CD4-positive, alpha-beta T cell treated with Interleukin-17A for 1 hour (primary cell): ENCODE results near the gene STPG3.
A peak's percentile ranks its signal among the peaks of the same experiment; 100 is the strongest.
"Not testable (repeated sequence)": the region's sequence is repeated elsewhere in the genome, so short reads cannot be mapped to it uniquely, and the experiment has no call there.

Experiments
- DNase-seq: peaks from one replicate; pipeline ENCODE4 v3.0.0-alpha.2; 2020

The STPG3 gene

DNA sequence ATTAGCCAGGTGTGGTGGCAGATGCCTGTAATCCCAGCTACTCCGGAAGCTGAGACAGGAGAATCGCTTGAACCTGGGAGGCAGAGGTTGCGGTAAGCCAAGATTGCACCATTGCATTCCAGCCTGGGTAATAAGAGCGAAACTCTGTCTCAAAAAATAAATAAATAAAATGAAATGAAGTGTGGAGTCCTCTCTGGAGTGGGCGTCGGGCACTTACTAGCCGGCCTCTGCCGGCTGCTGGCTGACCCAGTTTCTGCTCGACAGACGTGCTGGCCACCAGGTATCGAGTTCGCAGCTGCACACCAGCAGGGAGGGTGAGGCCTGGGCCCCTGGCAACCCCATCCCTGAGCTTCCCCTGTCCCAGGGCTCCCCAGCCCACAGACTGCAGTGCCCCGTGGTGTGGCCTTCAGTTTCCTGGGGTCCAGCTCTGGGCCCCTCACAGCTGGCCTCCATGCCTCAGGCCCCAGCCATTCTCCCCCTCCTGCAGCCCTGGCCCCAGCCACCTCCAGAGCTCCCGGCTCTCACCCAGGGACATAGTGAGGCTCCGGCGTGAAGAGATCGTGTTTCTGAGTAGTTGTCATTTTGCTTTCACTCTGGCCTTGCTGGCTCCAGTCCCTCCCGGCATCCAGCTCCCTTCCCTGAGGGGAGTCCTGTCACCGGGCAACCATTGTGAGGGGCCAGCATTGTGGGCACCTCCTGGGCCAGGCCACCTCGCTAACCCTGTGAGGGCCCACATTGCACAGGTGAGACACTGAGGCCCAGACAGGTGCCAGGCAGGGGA lies 3.8 kb upstream of the STPG3 start:
- no peak for DNase-seq

DNA sequence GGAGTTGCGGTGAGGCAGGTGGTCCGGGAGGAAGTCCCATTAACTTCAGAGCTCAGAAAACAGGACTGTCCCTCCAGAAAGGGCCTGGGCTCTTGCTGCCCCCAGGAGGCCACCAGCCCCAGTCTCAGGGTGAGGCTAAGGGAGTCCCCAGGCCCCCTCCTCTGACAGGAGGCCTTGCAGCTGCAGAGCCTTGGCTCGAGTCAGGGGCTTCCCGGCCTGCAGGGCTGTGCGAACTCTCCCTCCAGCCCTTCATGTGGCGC lies 3.2 kb upstream of the STPG3 start:
- no peak for DNase-seq

DNA sequence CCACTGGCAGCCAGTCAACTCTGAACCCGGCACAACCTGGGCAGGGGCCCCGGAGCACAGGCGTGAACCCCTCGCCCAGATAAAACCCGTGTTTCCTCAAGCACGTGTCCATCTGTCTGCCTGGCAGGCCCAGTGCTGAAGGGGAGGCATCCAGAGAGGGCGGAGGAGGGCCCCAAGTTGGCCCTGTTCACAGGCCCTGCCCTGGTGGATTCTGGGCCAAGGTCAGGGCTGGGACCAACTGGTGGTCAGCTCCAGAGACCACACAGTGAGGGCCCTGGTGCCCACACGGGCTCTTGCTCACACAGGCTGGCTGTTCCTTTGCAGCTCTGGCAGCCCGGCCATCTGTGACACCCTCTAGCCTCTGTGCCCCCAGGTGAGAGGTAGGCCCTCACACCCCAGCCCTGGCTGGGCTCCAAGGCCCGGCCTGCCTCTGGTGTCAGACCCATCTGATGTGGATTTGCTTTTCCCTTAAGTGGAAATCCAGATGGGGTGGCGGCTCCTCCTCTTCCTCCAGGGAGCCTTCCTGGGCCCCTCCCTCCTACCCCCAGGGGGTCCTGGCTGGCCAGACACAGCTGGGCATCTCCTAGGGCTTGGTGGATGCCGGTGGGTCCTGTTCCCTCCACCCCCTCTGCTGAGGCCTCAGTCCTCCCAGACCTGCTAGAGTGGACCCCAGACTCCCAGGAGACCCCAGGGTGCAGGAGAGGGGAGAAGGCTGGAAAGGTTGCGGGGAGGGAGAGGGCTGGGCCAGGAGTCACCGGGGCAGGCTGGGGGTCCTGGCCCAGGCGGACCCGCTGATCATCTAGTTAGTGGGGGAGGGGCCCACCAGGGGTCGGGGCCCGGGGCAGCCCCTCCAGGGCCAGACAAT lies 525 bp upstream of the STPG3 start:
- no peak for DNase-seq

DNA sequence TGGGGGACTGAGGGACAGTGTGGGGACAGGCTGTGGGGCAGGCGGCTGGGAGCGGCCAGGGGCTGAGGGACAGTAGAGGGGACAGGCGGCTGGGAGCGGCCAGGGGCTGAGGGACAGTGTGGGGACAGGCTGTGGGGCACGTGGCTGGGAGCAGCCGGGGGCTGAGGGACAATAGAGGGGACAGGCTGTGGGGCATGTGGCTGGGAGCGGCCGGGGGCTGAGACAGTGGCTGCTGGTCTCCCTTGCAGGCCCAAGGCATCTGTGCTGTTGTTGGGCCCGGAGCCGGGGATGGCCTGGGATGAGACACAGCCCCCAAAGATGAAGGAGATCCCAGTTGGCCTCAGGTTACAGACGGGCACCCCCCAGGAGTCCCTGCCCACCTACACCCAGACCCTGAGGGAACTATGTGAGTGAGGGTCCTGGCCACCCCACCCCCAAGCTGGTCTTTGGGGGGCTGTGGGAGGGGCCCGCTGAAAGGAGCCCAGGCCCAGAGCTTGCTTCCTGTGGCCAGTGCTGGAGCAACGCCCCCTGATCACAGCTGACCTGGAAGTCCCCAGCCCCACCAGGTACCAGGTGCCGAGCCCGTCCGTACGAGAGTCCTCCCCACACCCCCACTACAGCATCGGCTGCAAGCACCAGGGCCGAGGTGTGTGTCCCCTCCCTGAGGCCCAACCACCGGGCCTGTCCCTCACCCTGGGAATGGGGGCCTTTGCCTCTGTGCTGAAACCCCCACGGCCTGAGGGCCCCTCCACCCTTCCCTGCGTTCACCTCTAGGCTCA lies 593 bp downstream of the STPG3 start:
- DNase-seq, result no peak

DNA sequence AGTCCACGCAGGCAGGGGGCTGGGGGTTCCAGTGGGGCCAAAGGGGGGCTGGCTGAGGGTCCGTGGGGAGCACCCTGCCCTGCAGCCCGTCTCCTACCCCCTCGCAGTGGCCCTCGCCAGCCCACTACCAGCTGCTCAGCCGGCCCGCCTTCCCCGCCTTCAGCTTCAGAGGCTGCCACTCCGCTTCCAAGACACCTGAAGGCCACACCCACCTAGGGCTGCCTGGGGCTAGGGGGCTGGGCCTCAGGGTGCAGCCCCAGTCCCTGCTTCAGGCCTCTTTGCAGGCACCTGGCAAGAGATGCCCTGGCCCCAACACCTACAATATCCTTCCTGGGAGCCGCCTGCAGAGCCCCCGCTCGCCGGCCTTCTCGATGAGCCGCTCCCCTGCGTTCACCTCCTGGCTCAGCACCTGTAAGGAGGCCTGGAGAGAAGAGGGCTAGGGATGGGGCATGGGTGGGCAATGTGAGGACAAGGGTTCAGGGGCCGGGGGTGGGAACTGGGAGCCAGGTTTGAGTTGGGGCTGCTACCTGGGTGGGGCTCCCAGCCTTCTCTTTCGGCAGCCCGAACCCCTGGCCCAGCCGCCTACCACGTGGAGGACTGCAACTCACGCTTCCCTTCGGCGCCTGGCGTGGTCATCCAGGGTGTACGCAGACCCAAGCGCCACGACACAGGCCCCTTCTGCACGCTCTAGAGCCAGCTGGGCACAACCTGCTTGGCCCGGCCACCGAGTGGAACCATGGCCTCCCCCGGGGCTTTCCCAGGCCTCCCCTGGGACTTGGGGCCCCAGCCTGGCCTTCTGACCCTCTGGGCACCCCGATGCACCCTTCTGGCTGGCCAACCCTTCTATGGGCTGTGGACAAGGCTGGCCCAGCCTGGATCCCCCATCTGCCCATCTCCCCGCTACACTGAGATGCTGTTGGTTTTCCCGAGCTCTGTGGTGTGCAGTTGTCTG lies 1.7 kb downstream of the STPG3 start:
- no peak for DNase-seq

DNA sequence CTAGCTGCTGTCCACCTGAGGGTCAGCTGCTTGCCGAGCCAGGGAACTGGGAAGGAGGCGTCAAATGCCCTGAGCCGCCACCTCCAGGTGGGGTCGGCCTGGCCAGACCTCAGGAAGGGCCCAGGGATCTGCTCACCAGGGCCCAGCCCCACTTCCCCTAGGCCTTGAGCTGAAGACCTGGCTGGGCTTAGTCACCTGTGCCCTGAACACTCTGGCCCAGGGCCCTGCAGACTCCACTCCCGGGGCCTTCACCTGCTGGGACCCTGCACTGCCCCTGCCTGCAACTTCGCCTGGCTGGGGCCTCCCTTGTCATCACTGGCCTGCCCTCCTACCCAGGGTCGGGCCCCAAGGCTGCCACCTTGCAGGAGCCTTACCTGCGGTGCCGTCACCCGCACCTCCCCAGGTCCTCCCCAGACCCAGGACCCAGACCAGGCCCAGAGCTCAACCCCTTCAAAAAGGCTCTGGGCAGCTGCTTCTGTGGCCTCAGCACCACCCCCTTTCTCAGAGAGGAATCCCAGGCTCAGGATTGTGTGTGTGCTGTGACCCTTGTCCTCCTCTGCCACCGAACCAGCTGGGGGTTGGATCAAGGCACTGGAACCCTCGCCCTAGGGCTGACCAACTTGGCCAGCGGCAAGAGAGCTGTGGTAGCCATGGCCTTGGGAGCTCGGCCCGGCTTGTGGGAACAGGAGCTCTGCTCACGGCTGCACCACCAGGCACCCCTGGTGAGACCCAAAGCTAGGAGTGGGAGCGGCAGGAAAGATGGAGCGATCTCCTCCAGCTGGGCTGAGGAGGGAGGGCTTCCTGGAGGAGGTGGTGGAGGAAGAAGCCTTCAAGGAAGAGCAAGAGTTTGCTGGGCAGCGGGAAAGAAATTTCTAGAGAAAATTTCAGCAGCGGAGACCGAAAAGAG lies 2.9 kb downstream of the STPG3 start:
- no peak for DNase-seq

DNA sequence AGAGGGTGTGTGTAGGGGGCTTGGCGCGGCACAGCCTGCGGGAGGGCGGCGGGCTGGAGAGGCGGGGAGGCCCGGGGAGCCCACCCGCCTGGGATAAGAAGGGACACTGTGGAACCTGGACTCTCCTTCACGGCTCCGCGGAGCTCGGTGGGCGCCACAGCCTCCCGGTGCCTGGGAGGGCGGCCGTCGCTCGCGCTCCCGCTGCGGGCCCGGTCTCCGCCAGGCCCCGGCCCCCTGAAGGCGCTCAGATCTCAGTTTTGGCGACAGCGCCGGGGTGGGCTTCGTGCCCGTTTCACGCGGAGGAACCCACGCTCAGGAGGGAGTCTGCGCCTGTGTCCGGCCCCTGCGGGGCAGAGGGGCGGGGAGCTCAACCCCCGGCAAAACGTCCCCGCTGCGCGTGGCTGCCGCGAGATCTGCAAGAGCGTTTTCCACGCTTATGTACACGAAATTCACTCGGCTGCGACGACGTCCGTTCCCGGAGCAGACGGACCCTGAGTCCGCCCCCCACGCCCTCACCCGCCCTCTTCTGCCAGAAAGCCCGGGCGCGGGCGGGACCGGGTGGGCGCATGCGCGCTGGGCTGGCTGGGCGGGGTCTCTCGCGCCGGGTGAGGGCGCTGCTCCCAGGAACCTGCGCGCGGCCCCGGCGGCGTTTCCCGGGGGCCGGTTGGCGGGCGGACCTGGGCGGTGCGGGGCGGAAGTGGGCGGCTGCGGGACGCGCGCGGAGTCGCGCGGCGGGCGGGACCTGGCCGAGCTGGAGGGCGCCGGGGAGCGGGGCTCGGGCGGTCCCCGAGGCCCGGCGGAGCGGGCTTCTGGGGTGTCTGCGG lies 3.8 kb downstream of the STPG3 start, which contains the start of gene NELFB:
Gene NELFB (plus strand): TSS at position 704 of the 824 bp plus-strand sequence.
- peak; percentile 94 for DNase-seq

DNA sequence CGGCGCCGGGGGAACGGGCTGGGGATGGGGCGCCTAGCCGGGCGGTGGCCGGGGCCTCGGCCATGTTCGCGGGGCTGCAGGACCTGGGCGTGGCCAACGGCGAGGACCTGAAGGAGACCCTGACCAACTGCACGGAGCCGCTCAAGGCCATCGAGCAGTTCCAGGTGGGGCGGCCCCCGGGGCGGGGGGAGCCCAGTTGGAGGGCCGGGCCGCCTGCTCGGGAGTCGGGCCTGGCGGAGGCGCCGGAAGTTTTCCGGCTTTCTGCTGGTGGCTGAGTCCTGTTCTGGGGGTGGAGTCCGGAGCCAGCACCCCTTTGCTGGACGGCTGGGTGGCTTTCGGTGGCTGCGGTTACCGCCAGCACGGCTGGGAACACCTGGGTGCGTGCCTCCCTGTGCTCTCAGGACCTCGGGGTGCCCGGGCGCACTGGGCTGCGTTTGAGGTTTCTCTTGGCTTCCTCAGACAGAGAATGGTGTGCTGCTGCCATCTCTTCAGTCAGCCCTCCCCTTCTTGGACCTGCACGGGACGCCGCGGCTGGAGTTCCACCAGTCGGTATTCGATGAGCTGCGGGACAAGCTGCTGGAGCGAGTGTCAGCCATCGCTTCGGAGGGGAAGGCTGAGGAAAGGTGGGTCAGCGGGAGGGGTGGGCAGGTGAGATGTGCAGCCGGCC lies 4.5 kb downstream of the STPG3 start:
- DNase-seq, result no peak

DNA sequence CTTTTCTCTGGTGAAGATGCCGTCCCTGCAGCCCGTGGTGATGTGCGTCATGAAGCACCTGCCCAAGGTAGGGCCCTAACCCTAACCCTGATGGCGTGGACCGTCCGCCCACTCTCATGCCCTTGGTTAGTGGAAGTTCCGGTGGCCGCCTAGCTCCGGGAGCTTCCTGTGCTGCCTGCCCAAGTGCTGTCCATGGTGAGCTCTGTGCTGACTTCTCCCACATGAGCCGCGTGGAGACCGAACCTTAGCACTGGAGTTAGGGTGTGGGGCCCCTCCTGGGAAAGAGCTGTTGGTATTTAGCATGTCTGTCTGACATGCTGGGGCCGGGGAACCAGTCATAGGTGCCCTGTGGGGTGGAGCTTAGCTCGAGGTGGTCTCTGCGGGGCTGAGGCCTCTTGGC lies 5.3 kb downstream of the STPG3 start:
- no peak for DNase-seq

DNA sequence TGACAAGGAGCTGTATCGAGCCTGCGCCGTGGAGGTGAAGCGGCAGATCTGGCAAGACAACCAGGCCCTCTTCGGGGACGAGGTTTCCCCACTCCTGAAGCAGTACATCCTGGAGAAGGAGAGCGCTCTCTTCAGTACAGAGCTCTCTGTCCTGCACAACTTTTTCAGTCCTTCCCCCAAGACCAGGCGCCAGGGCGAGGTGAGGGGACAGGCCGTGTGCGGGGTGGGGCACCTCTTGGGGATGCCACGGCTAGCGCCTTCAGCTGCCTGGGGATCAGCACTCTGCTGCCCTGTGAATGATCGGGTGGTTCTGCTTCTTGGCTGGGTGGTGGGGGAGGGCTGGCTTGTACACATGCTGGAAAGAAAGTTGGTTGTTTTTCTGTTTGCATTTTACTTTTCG lies 5.8 kb downstream of the STPG3 start:
- DNase-seq, result no peak

DNA sequence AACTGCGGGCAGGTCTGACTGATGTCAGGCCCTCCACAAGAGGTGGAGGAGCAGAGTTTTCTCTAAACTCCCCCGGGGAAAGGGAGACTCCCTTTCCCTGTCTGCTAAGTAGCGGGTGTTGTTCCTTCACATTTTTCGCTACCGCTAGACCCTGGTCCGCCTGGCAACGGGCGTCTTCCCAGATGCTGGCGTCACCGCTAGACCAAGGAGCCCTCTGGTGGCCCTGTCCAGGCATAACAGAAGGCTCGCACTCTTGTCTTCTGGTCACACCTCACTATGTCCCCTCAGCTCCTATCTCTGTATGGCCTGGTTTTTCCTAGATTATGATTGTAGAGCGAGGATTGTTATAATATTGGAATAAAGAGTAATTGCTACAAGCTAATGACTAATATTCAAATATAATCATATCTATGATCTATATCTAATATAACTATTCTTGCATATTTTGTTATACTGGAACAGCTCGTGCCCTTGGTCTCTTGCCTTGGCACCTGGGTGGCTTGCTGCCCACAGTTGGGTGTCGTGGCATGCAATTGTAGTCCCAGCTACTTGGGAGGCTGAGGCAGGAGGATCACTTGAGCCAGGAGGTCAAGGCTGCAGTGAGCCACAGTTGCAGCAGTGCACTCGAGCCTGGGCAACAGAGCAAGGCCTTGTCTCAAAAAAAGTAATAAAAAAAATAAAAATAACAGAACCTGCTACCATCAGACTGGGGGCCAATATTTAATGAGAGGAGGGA lies 11.3 kb downstream of the STPG3 start:
- not testable (repeated sequence) for DNase-seq

DNA sequence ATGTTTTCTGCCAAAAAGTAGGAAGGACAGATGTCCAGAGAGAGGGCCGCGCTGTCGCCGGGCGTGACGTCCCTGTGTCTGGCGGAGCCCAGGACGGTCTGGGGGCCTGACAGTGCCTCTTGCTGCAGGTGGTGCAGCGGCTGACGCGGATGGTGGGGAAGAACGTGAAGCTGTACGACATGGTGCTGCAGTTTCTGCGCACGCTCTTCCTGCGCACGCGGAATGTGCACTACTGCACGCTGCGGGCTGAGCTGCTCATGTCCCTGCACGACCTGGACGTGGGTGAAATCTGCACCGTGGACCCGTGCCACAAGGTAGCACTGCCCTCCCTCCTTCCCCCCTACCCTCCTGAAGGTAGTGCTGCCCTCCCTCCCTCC lies 11.8 kb downstream of the STPG3 start:
- DNase-seq, result no peak

DNA sequence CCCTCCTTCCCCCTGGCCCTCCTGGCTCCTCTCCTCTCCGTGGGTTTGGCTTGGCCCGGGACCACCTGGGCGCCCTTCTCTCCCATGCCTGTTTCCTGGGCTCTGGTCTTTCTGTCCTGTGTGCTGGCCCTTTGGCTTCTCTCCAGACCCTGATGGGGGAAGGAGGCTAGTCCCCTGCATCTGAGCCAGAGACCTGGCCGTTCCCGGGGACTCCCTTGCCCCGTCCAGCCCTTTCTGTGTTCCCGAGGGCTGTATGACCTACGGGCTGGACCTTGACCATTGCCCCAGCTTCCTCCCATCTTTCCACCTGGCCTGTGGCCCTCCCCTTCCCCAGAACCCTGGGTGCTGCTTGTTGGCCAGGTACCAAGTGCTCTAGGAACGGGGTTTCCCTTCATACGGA lies 12.4 kb downstream of the STPG3 start:
- no peak for DNase-seq

DNA sequence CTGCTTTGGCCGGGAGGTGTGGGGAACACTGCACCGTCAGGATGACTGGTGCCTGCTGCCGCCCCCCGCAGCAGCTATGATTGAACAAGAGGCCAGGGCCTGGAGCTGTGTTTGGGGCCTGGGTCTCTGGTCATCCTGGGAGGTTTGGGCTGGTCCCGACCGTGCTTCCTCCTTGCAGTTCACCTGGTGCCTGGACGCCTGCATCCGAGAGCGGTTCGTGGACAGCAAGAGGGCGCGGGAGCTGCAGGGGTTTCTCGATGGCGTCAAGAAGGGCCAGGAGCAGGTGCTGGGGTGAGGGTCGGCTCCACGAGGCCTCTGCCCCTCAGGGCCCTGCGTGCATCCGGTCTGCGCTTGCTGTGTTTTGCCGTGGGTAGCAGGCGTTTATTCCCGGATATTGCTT lies 13.0 kb downstream of the STPG3 start:
- DNase-seq, result no peak

DNA sequence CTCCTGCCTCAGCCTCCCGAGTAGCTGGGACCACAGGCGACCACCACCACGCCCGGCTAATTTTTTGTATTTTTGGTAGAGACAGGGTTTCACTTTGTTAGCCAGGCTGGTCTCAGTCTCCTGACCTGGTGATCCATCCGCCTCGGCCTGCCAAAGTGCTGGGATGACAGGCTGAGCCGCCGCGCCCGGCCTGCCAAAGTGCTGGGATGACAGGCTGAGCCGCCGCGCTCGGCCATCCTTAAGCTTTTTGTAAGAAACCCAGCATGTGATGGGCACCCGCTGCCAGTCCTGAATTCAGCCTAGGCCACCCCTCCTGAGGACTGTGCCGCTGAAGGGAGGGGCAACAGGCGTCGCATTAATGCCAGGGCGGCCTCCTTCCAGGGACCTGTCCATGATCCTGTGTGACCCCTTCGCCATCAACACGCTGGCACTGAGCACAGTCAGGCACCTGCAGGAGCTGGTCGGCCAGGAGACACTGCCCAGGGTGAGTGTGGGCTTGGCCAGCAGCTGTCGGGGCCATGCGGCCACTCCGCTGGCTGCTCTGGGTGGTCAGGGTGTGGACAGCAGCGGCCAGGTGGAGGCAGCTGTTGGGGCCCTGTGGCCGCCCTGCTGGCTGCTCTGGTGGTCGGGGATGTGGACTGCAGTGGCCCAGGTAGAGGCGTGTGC lies 14.5 kb downstream of the STPG3 start:
- no peak for DNase-seq

DNA sequence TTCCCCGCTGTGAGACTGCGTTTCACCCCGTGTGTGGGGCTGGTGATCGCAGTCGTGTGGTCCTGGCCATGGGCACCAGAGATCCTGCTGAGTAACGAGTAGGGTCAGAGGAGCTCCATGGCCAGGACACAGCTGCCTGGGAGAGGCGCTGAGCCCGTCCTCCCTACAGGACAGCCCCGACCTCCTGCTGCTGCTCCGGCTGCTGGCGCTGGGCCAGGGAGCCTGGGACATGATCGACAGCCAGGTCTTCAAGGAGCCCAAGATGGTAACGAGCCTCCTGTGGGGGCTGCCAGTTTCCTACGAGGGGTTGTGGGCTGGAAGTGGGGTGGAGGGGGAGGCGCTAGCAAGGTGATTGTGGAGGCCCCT lies 15.1 kb downstream of the STPG3 start:
- DNase-seq, result no peak

DNA sequence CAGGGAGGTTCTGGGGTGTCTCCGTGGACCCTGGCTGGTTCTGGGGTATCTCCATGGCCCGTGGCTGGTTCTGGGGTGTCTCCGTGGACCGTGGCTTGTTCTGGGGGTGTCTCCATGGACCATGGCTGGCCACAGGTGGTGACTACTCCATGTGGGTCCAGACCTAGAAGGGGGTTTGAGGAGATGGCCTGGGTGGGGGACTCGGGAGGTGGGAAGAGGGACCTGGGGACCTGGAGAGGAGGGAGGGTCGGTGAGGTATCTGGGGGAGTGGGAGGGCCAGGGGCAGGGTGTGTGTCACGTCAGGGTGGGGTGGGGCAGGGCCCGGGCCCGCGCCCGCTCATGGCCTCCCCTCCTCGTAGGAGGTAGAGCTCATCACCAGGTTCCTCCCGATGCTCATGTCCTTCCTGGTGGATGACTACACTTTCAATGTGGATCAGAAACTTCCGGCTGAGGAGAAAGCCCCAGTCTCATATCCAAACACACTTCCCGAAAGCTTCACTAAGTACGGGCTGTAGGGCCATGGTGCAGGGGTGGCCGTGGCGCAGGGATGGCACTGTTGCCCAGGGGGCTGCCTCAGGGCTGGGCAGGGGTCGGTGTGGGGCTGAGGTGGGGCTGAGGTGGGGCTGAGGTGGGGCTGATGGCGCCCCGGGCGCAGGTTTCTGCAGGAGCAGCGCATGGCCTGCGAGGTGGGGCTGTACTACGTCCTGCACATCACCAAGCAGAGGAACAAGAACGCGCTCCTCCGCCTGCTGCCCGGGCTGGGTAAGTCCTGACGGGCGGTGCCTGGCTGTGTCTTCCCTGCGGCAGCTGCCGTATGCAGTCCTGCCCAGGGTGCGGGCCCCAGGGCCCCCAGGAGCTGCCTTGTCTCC lies 15.7 kb downstream of the STPG3 start:
- DNase-seq, result no peak

DNA sequence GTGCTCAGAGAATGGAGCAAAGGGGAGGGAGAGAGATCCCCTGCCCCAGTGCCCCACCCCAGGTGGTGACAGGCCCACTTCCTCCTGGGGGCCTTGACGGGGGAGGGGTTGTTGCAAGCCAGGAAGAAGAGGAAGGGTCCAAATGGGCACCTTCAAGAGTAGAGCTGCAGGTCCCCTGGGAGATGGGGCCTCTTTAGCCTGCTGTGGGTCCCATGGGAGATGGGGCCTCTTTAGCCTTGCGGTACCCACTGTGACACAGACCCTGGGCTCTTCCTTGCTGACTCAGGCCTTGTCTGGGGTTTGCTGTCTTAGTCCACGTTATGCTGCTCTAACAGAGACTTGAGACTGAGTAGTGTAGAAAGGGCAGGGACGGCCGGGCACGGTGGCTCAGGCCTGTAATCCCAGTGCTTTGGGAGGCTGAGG lies 16.9 kb downstream of the STPG3 start:
- DNase-seq, result no peak
